ENCODE measurements around the gene ENPP3. TPM values are rescaled to one million over a fixed set of nuclear protein-coding genes. Genes with fewer than 3 reads are reported as not detected.
A peak's percentile ranks its signal among the peaks of the same experiment; 100 is the strongest.
"Not testable (repeated sequence)": the region's sequence is repeated elsewhere in the genome, so short reads cannot be mapped to it uniquely, and the experiment has no call there.

Gene ENPP3
- total and polyA plus RNA-seq, 12 donors = 0.07 to 0.33 (median 0.15) TPM; not detected in 3

- no peak for TF ChIP-seq CTCF (IDR thresholded peaks at IDR 0.05)
- Histone ChIP-seq H3K4me1 (no peaks in the 10 kb centered on the region), H3K27ac (no peak overlapping the region), H3K27me3 (no peaks in the 10 kb centered on the region), H3K4me3 (no peak overlapping the region), H3K36me3 (no peaks in the 10 kb centered on the region), H3K9me3 (peaks cover 0 to 6% (median 0%) of the 10 kb centered on the region in 11 donors)
- ATAC-seq (no peak), DNase-seq (no peak)
- intact Hi-C loops (cut with DNase I) = loop anchor here in 4 of 10 donors (10.0 kb wide), 2 partner anchors 111 to 221 kb away; partner anchors contain the start of gene ENPP1 (in 1 of the 4)
- 74 to 80% methylated on average over 5 of the region's 5 CpGs for WGBS, 2 donors
Observed at GRCh38 chr6:131693384-131693783, 56.3 kb downstream of the ENPP3 start.

GRCh38 chr6:131694832-131695426 lies 57.8 kb downstream of the ENPP3 start:
- H3K4me3 ChIP-seq = no peak overlapping the region
- peak; percentile 53 to 85 (median 79) for TF ChIP-seq CTCF (IDR thresholded peaks at IDR 0.05)
- no peak overlapping the region for H3K27ac ChIP-seq
- WGBS, 2 donors = 41 to 47% methylated on average over 2 of the region's 2 CpGs
- peak in 1 of 2 donors; percentile 54 for DNase-seq
- H3K9me3 ChIP-seq = no peaks in the 10 kb centered on the region
- ATAC-seq = peak in 7 of 8 donors; percentile 75 to 89 (median 80)
- no peaks in the 10 kb centered on the region for H3K36me3 ChIP-seq
- H3K4me1 ChIP-seq = no peaks in the 10 kb centered on the region
- intact Hi-C loops (cut with DNase I) = loop anchor here in 7 of 10 donors (2.0 to 10.0 kb wide), 5 partner anchors 72 to 220 kb away; partner anchors contain the start of gene ENPP1 (in 1 of the 7)
- H3K27me3 ChIP-seq = no peaks in the 10 kb centered on the region

- H3K9me3 ChIP-seq = no peaks in the 10 kb centered on the region
- H3K36me3 ChIP-seq = no peaks in the 10 kb centered on the region
- TF ChIP-seq CTCF (IDR thresholded peaks at IDR 0.05) = no peak
- WGBS, 2 donors = 93 to 94% methylated on average over 7 of the region's 7 CpGs
- no peak overlapping the region for H3K27ac ChIP-seq
- DNase-seq = no peak
- H3K4me1 ChIP-seq = no peaks in the 10 kb centered on the region
- intact Hi-C loops (cut with DNase I) = loop anchor here in 6 of 10 donors (5.0 to 10.0 kb wide), 4 partner anchors 70 to 218 kb away; partner anchors contain the start of gene ENPP1 (in 1 of the 6)
- H3K27me3 ChIP-seq = no peaks in the 10 kb centered on the region
- no peak overlapping the region for H3K4me3 ChIP-seq
- ATAC-seq = no peak
Observed at GRCh38 chr6:131696956-131697355, 59.9 kb downstream of the ENPP3 start.

- DNase-seq; H3K9me3 ChIP-seq; H3K4me3 ChIP-seq; H3K27me3 ChIP-seq; ATAC-seq; H3K4me1 ChIP-seq; H3K36me3 ChIP-seq; H3K27ac ChIP-seq; intact Hi-C loops (cut with DNase I): not testable (repeated sequence)
- no CpG with 5 or more reads among the region's 14 CpGs for WGBS, 2 donors
Observed at GRCh38 chr6:131700851-131701250, 63.7 kb downstream of the ENPP3 start.

GRCh38 chr6:131703905-131704304 lies 66.8 kb downstream of the ENPP3 start:
- intact Hi-C loops (cut with DNase I); H3K36me3 ChIP-seq; DNase-seq; H3K27me3 ChIP-seq; H3K27ac ChIP-seq; H3K4me3 ChIP-seq; ATAC-seq; H3K4me1 ChIP-seq; H3K9me3 ChIP-seq: not testable (repeated sequence)
- WGBS, 2 donors = no CpG with 5 or more reads among the region's 2 CpGs

GRCh38 chr6:131710917-131711316 lies 73.8 kb downstream of the ENPP3 start, which contains the start of gene CTAGE9:
CTAGE9 (minus strand) TSS chr6:131711017; CDS start chr6:131711017, 0 bp downstream.
- H3K27ac ChIP-seq; H3K36me3 ChIP-seq; DNase-seq; H3K4me1 ChIP-seq; ATAC-seq; H3K9me3 ChIP-seq; H3K4me3 ChIP-seq; intact Hi-C loops (cut with DNase I); H3K27me3 ChIP-seq: not testable (repeated sequence)
- 93 to 99% methylated on average over 5 of the region's 18 CpGs for WGBS, 2 donors

GRCh38 chr6:131715567-131715966 lies 78.5 kb downstream of the ENPP3 start:
- H3K9me3 ChIP-seq; H3K4me1 ChIP-seq; DNase-seq; intact Hi-C loops (cut with DNase I); H3K27ac ChIP-seq; H3K4me3 ChIP-seq; ATAC-seq; H3K36me3 ChIP-seq; H3K27me3 ChIP-seq: not testable (repeated sequence)
- 76 to 92% methylated on average over 6 of the region's 6 CpGs for WGBS, 2 donors
